ENCODE data around the gene KIRREL3.

The KIRREL3 gene

GRCh38 chr11:126431401-126432064 is 569.0 kb downstream of the KIRREL3 start:
- no peak for DNase-seq

GRCh38 chr11:126430581-126431335 is 569.8 kb downstream of the KIRREL3 start:
- DNase-seq = peak; percentile 9

- no peak for DNase-seq
Measured at GRCh38 chr11:126426820-126427749, 573.5 kb downstream of the KIRREL3 start.

- DNase-seq = no peak
Measured at GRCh38 chr11:126426106-126426505, 574.5 kb downstream of the KIRREL3 start.

- no peak for DNase-seq
Measured at GRCh38 chr11:126424471-126425039, 576.0 kb downstream of the KIRREL3 start.

- no peak for DNase-seq
Measured at GRCh38 chr11:126423743-126424142, 576.8 kb downstream of the KIRREL3 start.

GRCh38 chr11:126423154-126423553 is 577.4 kb downstream of the KIRREL3 start:
- DNase-seq = no peak

GRCh38 chr11:126422446-126422845 is 578.1 kb downstream of the KIRREL3 start:
- no peak for DNase-seq

- DNase-seq = no peak
Measured at GRCh38 chr11:126421271-126421671, 579.3 kb downstream of the KIRREL3 start.

- DNase-seq = no peak
Measured at GRCh38 chr11:126420698-126421256, 579.8 kb downstream of the KIRREL3 start.

- peak; percentile 97 for DNase-seq
Measured at GRCh38 chr11:126419801-126420697, 580.5 kb downstream of the KIRREL3 start.

GRCh38 chr11:126418887-126419286 is 581.7 kb downstream of the KIRREL3 start:
- no peak for DNase-seq

- DNase-seq = no peak
Measured at GRCh38 chr11:126417091-126417862, 583.3 kb downstream of the KIRREL3 start.

GRCh38 chr11:126416542-126417090 is 584.0 kb downstream of the KIRREL3 start:
- DNase-seq = peak; percentile 52

- DNase-seq = no peak
Measured at GRCh38 chr11:126415669-126416420, 584.7 kb downstream of the KIRREL3 start.

- DNase-seq = no peak
Measured at GRCh38 chr11:126415128-126415527, 585.4 kb downstream of the KIRREL3 start.

GRCh38 chr11:126414615-126415014 is 586.0 kb downstream of the KIRREL3 start:
- no peak for DNase-seq

- DNase-seq = no peak
Measured at GRCh38 chr11:126413843-126414405, 586.6 kb downstream of the KIRREL3 start.

- DNase-seq = no peak
Measured at GRCh38 chr11:126413426-126413825, 587.1 kb downstream of the KIRREL3 start.

Measured in hematopoietic multipotent progenitor cell treated with erythropoietin and hydrocortisone succinate and interleukin-3 and kit ligand, for 8 days (in vitro differentiated cells).